Immature natural killer cell (primary cell): Measurements from ENCODE around the gene FCN1. TPM values are rescaled to one million over a fixed set of nuclear protein-coding genes. Genes with fewer than 3 reads are reported as not detected.

Experiments used
- DNase-seq, 3 donors: peaks; one replicate each; pipeline ENCODE4 v3.0.0; 2022; ENCODE audit warnings: mixed read lengths in 1 of 3
- H3K27ac Mint-ChIP-seq, 6 donors: one replicate each; pipeline ENCODE4 v1.8.0; 2020; ENCODE audit warnings: mixed read lengths in 6 of 6, mild to moderate bottlenecking in 5 of 6, inconsistent platforms in 4 of 6, moderate library complexity in 3 of 6
- H3K27me3 Mint-ChIP-seq, 3 donors: one replicate each; pipeline ENCODE4 v1.8.0; 2020 to 2021; ENCODE audit warnings: low read depth in 3 of 3, mild to moderate bottlenecking in 3 of 3, mixed read lengths in 3 of 3, moderate library complexity in 3 of 3, inconsistent platforms in 1 of 3
- H3K36me3 Mint-ChIP-seq, 3 donors: one replicate each; pipeline ENCODE4 v1.8.0; 2020; ENCODE audit warnings: mixed read lengths in 3 of 3, inconsistent platforms in 2 of 3, mild to moderate bottlenecking in 2 of 3
- H3K4me1 Mint-ChIP-seq, 2 donors: one replicate each; pipeline ENCODE4 v1.8.0; 2020; ENCODE audit warnings: inconsistent platforms in 2 of 2, mild to moderate bottlenecking in 2 of 2, mixed read lengths in 2 of 2, moderate library complexity in 1 of 2
- H3K4me3 Mint-ChIP-seq, 5 donors: one replicate each; pipeline ENCODE4 v1.8.0; 2020; ENCODE audit warnings: mild to moderate bottlenecking in 5 of 5, mixed read lengths in 5 of 5, inconsistent platforms in 3 of 5, moderate library complexity in 3 of 5
- H3K9me3 Mint-ChIP-seq, 6 donors: one replicate each; pipeline ENCODE4 v1.8.0; 2020; ENCODE audit warnings: mild to moderate bottlenecking in 6 of 6, mixed read lengths in 6 of 6, inconsistent platforms in 4 of 6, moderate library complexity in 3 of 6
- polyA plus RNA-seq, 3 donors: library from polyadenylated mRNA; unstranded; fragments of 300-500 nt; fragmentation: Illumina TruSeq; gene quantifications; one replicate each; pipeline ENCODE4 v1.2.3, GENCODE V29; 2021

Gene FCN1
- polyA plus RNA-seq, 3 donors from 2014 or later, result 8.9 to 47.6 (median 24.2) TPM

- Mint-ChIP-seq H3K36me3 (no peaks in the 10 kb centered on the region), H3K4me1 (no peaks in the 10 kb centered on the region), H3K4me3 (no peak overlapping the region), H3K27me3 (peaks cover 0 to 1% (median 0%) of the 10 kb centered on the region in 3 donors), H3K9me3 (no peaks in the 10 kb centered on the region), H3K27ac (no peak overlapping the region)
- DNase-seq, result no peak
These were observed 28.0 kb upstream of the FCN1 start for GRCh38 chr9:134945509-134946275.

- H3K27ac Mint-ChIP-seq, result no peak overlapping the region
- H3K36me3 Mint-ChIP-seq, result no peaks in the 10 kb centered on the region
These were observed 27.2 kb upstream of the FCN1 start for GRCh38 chr9:134944916-134945315.

GRCh38 chr9:134944351-134944802, 26.7 kb upstream of the FCN1 start:
- H3K27me3 Mint-ChIP-seq, result peaks cover 0 to 1% (median 0%) of the 10 kb centered on the region in 3 donors
- no peaks in the 10 kb centered on the region for H3K4me1 Mint-ChIP-seq
- no peak overlapping the region for H3K27ac Mint-ChIP-seq
- no peaks in the 10 kb centered on the region for H3K9me3 Mint-ChIP-seq
- no peak for DNase-seq
- no peak overlapping the region for H3K4me3 Mint-ChIP-seq
- H3K36me3 Mint-ChIP-seq, result no peaks in the 10 kb centered on the region

More at GRCh38 chr9:134944916-134945315, 27.2 kb upstream of the FCN1 start:
- Mint-ChIP-seq H3K4me3 (no peak overlapping the region), H3K9me3 (no peaks in the 10 kb centered on the region), H3K4me1 (no peaks in the 10 kb centered on the region), H3K27me3 (peaks cover 0 to 1% (median 0%) of the 10 kb centered on the region in 3 donors)
- DNase-seq, result no peak

- Mint-ChIP-seq H3K4me3 (no peak overlapping the region), H3K9me3 (no peaks in the 10 kb centered on the region), H3K27me3 (peaks cover 0 to 1% (median 0%) of the 10 kb centered on the region in 3 donors), H3K4me1 (no peaks in the 10 kb centered on the region), H3K27ac (no peak overlapping the region), H3K36me3 (no peaks in the 10 kb centered on the region)
- no peak for DNase-seq
These were observed 26.1 kb upstream of the FCN1 start for GRCh38 chr9:134943836-134944235.

GRCh38 chr9:134943411-134943810, 25.7 kb upstream of the FCN1 start:
- Mint-ChIP-seq H3K36me3 (no peaks in the 10 kb centered on the region), H3K4me3 (no peak overlapping the region), H3K27ac (no peak overlapping the region), H3K27me3 (peaks cover 0 to 1% (median 0%) of the 10 kb centered on the region in 3 donors), H3K9me3 (no peaks in the 10 kb centered on the region), H3K4me1 (no peaks in the 10 kb centered on the region)
- DNase-seq, result no peak

GRCh38 chr9:134942788-134943184, 25.1 kb upstream of the FCN1 start:
- no peak for DNase-seq
- Mint-ChIP-seq H3K4me3 (no peak overlapping the region), H3K36me3 (no peaks in the 10 kb centered on the region), H3K27me3 (peaks cover 0 to 1% (median 0%) of the 10 kb centered on the region in 3 donors), H3K27ac (no peak overlapping the region), H3K9me3 (no peaks in the 10 kb centered on the region), H3K4me1 (no peaks in the 10 kb centered on the region)

- H3K9me3 Mint-ChIP-seq, result no peaks in the 10 kb centered on the region
- no peak overlapping the region for H3K27ac Mint-ChIP-seq
- H3K36me3 Mint-ChIP-seq, result no peaks in the 10 kb centered on the region
- H3K4me3 Mint-ChIP-seq, result no peak overlapping the region
- peaks cover 0 to 1% (median 0%) of the 10 kb centered on the region in 3 donors for H3K27me3 Mint-ChIP-seq
- no peaks in the 10 kb centered on the region for H3K4me1 Mint-ChIP-seq
- DNase-seq, result no peak
These were observed 24.5 kb upstream of the FCN1 start for GRCh38 chr9:134942011-134942787.

GRCh38 chr9:134940236-134941208, 22.8 kb upstream of the FCN1 start:
- Mint-ChIP-seq H3K4me1 (no peaks in the 10 kb centered on the region), H3K27me3 (peaks cover 0 to 2% (median 1%) of the 10 kb centered on the region in 3 donors), H3K4me3 (no peak overlapping the region), H3K27ac (no peak overlapping the region), H3K36me3 (no peaks in the 10 kb centered on the region), H3K9me3 (no peaks in the 10 kb centered on the region)
- DNase-seq, result no peak

- Mint-ChIP-seq H3K4me1 (no peaks in the 10 kb centered on the region), H3K27me3 (peaks cover 0 to 2% (median 1%) of the 10 kb centered on the region in 3 donors), H3K9me3 (no peaks in the 10 kb centered on the region), H3K27ac (no peak overlapping the region), H3K4me3 (no peak overlapping the region), H3K36me3 (no peaks in the 10 kb centered on the region)
- no peak for DNase-seq
These were observed 22.1 kb upstream of the FCN1 start for GRCh38 chr9:134939836-134940235.

- H3K27ac Mint-ChIP-seq, result no peak overlapping the region
- H3K36me3 Mint-ChIP-seq, result no peaks in the 10 kb centered on the region
- H3K9me3 Mint-ChIP-seq, result no peaks in the 10 kb centered on the region
- DNase-seq, result no peak
- no peaks in the 10 kb centered on the region for H3K4me1 Mint-ChIP-seq
- H3K4me3 Mint-ChIP-seq, result no peak overlapping the region
- peaks cover 0 to 2% (median 1%) of the 10 kb centered on the region in 3 donors for H3K27me3 Mint-ChIP-seq
These were observed 21.5 kb upstream of the FCN1 start for GRCh38 chr9:134939080-134939733.

- Mint-ChIP-seq H3K9me3 (no peaks in the 10 kb centered on the region), H3K27me3 (peaks cover 0 to 2% (median 1%) of the 10 kb centered on the region in 3 donors), H3K36me3 (no peaks in the 10 kb centered on the region), H3K4me3 (no peak overlapping the region), H3K4me1 (no peaks in the 10 kb centered on the region), H3K27ac (no peak overlapping the region)
- no peak for DNase-seq
These were observed 20.8 kb upstream of the FCN1 start for GRCh38 chr9:134938346-134939079.

GRCh38 chr9:134937566-134938345, 20.0 kb upstream of the FCN1 start:
- Mint-ChIP-seq H3K4me1 (no peaks in the 10 kb centered on the region), H3K9me3 (no peaks in the 10 kb centered on the region)

More at GRCh38 chr9:134937566-134938345, 20.0 kb upstream of the FCN1 start:
- H3K36me3 Mint-ChIP-seq, result no peaks in the 10 kb centered on the region
- no peak overlapping the region for H3K27ac Mint-ChIP-seq
- no peak overlapping the region for H3K4me3 Mint-ChIP-seq
- peaks cover 0 to 2% (median 1%) of the 10 kb centered on the region in 3 donors for H3K27me3 Mint-ChIP-seq
- no peak for DNase-seq
